ENCODE results near the gene STXBP1. TPM values are rescaled to one million over a fixed set of nuclear protein-coding genes. Genes with fewer than 3 reads are reported as not detected.

STXBP1 gene
- total RNA-seq, 2 experiments from 2014 or later, result 1.9 to 3.4 TPM

DNA sequence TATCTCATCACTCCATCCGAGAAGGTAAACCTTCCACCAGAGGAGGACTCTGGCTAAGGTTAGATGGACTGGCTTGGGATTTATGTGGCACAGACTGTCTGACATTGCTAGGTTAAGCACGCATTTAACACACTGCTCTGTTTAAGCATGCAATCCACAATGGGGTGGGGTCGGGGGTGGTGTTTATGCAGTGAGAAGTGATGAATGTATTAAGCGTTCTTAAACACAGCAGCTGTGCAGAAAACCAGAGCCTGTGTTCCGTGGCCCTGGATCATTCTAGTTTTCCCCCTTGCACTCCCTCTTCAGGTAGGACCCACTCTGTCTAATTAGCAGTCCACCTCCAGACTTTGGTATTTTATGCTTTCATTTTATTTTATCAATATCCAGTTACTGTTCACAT is 46.4 kb downstream of the STXBP1 start:
- ATAC-seq (ENCODE audit: poor library complexity), result no peak
- POLR2A ChIA-PET, result no interaction called here
- no peaks in the 10 kb centered on the region for H3K36me3 ChIP-seq (ENCODE audit: insufficient read depth, low read length)
- H3K4me3 Mint-ChIP-seq, result no peak overlapping the region
- no peaks in the 10 kb centered on the region for H3K4me1 Mint-ChIP-seq (ENCODE audit: low read depth)
- no peaks in the 10 kb centered on the region for H3K36me3 Mint-ChIP-seq (ENCODE audit: low read depth)
- no peak overlapping the region for H3K4me3 ChIP-seq (ENCODE audit: low read length)
- H3K9me3 ChIP-seq (ENCODE audit: control insufficient read depth in 1 of 2, insufficient read depth in 1 of 2, low read length in 2 of 2), result no peaks in the 10 kb centered on the region
- intact Hi-C loops (cut with DNase I, micrococcal nuclease), result no loop called here
- DNase-seq, result no peak
- H3K27ac Mint-ChIP-seq, result no peak overlapping the region
- peaks cover 4% of the 10 kb centered on the region for H3K27me3 Mint-ChIP-seq
- H3K27me3 ChIP-seq (ENCODE audit: control insufficient read depth in 1 of 2, insufficient read depth in 2 of 2, low read length in 2 of 2), result no peaks in the 10 kb centered on the region
- no peak overlapping the region for H3K27ac ChIP-seq (ENCODE audit: low read depth in 1 of 2, low read length in 2 of 2)
- H3K9me3 Mint-ChIP-seq, result no peaks in the 10 kb centered on the region
- no peaks in the 10 kb centered on the region for H3K4me1 ChIP-seq (ENCODE audit: insufficient read depth, low read length)
- TF ChIP-seq, protein P1, sequence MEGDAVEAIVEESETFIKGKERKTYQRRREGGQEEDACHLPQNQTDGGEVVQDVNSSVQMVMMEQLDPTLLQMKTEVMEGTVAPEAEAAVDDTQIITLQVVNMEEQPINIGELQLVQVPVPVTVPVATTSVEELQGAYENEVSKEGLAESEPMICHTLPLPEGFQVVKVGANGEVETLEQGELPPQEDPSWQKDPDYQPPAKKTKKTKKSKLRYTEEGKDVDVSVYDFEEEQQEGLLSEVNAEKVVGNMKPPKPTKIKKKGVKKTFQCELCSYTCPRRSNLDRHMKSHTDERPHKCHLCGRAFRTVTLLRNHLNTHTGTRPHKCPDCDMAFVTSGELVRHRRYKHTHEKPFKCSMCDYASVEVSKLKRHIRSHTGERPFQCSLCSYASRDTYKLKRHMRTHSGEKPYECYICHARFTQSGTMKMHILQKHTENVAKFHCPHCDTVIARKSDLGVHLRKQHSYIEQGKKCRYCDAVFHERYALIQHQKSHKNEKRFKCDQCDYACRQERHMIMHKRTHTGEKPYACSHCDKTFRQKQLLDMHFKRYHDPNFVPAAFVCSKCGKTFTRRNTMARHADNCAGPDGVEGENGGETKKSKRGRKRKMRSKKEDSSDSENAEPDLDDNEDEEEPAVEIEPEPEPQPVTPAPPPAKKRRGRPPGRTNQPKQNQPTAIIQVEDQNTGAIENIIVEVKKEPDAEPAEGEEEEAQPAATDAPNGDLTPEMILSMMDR (IDR thresholded peaks at IDR 0.05), result no peak
- CTCF ChIA-PET, result no interaction called here

DNA sequence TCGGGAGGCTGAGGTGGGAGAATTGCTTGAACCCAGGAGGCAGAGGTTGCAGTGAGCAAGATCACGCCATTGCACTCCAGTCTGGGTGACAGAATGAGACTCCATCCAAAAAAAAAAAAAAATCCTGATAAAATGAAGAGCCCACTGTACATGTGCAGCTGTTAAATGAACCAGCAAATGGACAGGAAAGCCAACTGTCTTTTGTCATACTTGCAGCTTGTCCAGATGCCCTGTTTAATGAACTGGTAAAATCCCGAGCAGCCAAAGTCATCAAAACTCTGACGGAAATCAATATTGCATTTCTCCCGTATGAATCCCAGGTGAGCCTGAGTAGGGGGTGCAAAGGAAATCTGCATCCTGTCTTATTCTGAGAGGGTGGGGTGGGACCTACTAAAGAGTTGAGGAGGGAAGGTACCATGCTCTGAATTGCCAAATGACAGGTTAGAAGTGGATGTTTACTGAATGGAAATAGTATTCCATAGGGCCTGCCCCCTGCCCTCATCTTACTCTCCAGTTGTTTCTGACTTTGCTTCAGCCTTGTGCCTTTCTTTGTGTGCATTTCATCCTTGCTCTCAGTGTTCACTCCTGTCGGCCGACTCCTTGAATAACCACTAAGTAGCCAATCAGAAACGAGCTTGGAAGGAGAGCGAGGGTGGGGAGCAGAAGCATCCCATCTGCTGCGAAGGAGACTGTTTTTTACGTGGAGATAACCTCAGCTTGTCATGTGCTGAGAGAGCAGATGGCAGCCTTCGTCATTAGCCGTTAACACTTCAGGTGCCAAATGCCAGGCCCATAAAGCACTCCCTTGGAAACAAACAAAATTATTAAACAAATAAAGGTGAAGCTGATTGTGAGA is 49.0 kb downstream of the STXBP1 start:
- H3K4me1 Mint-ChIP-seq (ENCODE audit: low read depth), result no peaks in the 10 kb centered on the region
- ATAC-seq (ENCODE audit: poor library complexity), result no peak

DNA sequence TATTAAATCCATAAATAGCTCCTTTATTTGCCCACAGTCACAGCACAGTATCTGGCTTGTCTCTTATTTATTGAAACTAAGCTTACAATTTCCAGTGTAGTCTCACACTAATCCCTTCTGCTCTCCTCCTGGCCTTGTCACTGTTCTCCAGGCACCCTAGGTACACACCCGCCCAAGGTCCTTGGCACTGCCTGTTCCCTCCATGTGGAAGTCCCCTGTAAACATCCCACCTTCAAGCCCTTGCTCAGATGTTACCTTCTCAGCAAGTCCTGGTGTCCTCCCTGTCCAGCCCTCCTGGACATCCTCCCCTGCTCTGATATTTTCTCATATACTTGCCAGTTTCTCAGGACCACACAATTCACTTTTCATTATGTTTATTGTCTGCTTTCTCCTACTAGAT is 50.5 kb downstream of the STXBP1 start:
- TF ChIP-seq, protein P1 (IDR thresholded peaks at IDR 0.05), result no peak
- no peaks in the 10 kb centered on the region for H3K27me3 ChIP-seq (ENCODE audit: control insufficient read depth in 1 of 2, insufficient read depth in 2 of 2, low read length in 2 of 2)
- no peaks in the 10 kb centered on the region for H3K9me3 ChIP-seq (ENCODE audit: control insufficient read depth in 1 of 2, insufficient read depth in 1 of 2, low read length in 2 of 2)
- Mint-ChIP-seq H3K27me3 (peaks cover 4% of the 10 kb centered on the region), H3K27ac (no peak overlapping the region), H3K4me1 (ENCODE audit: low read depth) (no peaks in the 10 kb centered on the region), H3K4me3 (no peak overlapping the region), H3K36me3 (ENCODE audit: low read depth) (no peaks in the 10 kb centered on the region), H3K9me3 (no peaks in the 10 kb centered on the region)
- ATAC-seq (ENCODE audit: poor library complexity) (no peak), DNase-seq (no peak)
- ChIA-PET CTCF (no interaction called here), POLR2A (no interaction called here)
- intact Hi-C loops (cut with DNase I, micrococcal nuclease), result no loop called here
- no peak overlapping the region for H3K4me3 ChIP-seq (ENCODE audit: low read length)
- no peak overlapping the region for H3K27ac ChIP-seq (ENCODE audit: low read depth in 1 of 2, low read length in 2 of 2)
- H3K4me1 ChIP-seq (ENCODE audit: insufficient read depth, low read length), result no peaks in the 10 kb centered on the region
- no peaks in the 10 kb centered on the region for H3K36me3 ChIP-seq (ENCODE audit: insufficient read depth, low read length)

More for the DNA sequence above, 49.0 kb downstream of the STXBP1 start:
- Mint-ChIP-seq H3K9me3 (no peaks in the 10 kb centered on the region), H3K27ac (no peak overlapping the region), H3K36me3 (ENCODE audit: low read depth) (no peaks in the 10 kb centered on the region), H3K27me3 (peaks cover 4% of the 10 kb centered on the region), H3K4me3 (no peak overlapping the region)
- H3K9me3 ChIP-seq (ENCODE audit: control insufficient read depth in 1 of 2, insufficient read depth in 1 of 2, low read length in 2 of 2), result no peaks in the 10 kb centered on the region
- TF ChIP-seq, protein P1 (IDR thresholded peaks at IDR 0.05), result no peak
- H3K4me3 ChIP-seq (ENCODE audit: low read length), result no peak overlapping the region
- intact Hi-C loops (cut with DNase I, micrococcal nuclease), result no loop called here
- no peaks in the 10 kb centered on the region for H3K4me1 ChIP-seq (ENCODE audit: insufficient read depth, low read length)
- ChIA-PET POLR2A (no interaction called here), CTCF (no interaction called here)
- H3K36me3 ChIP-seq (ENCODE audit: insufficient read depth, low read length), result no peaks in the 10 kb centered on the region
- no peaks in the 10 kb centered on the region for H3K27me3 ChIP-seq (ENCODE audit: control insufficient read depth in 1 of 2, insufficient read depth in 2 of 2, low read length in 2 of 2)
- no peak overlapping the region for H3K27ac ChIP-seq (ENCODE audit: low read depth in 1 of 2, low read length in 2 of 2)
- DNase-seq, result no peak

All from CD4-positive, alpha-beta T cell (primary cell).